SK-N-SH (cell line): ENCODE data around the gene MTMR12. TPM values are rescaled to one million over a fixed set of nuclear protein-coding genes. Genes with fewer than 3 reads are reported as not detected.

Source experiments
- CTCF ChIA-PET: fragments of 300-600, 350-600 bp; formaldehyde crosslinking; extraction: SDS; loops from one replicate; lab custom pipeline; 2021; lab: Yijun Ruan, JAX
- POLR2A ChIA-PET: fragments of 350-600 bp; sonication (Branson Sonifier 250); formaldehyde crosslinking; extraction: SDS; loops from one replicate; lab custom pipeline; 2020; ENCODE audit warnings: antibody characterized with exemption, inconsistent platforms; lab: Yijun Ruan, JAX
- DNase-seq: peaks from one replicate; pipeline ENCODE4 v3.0.0; 2012
- H2AFZ ChIP-seq: fragments of 200-600 bp; sonication (generic); 2 replicates; pipeline ENCODE4 v1.8.1; 2016; ENCODE audit warnings: antibody characterized with exemption, mild to moderate bottlenecking, low read depth
- H3F3A ChIP-seq: fragments of 200-600 bp; sonication (generic); replicated peaks from 2 replicates; pipeline ENCODE3; 2016; ENCODE audit warnings: antibody characterized with exemption, mild to moderate bottlenecking; ENCODE audit not compliant: insufficient read depth
- H3K27ac ChIP-seq, 2 experiments: fragments of 200-500 bp in 1 of 2; fragments of 200-600 bp in 1 of 2; sonication (Bioruptor generic) in 1 of 2; sonication (generic), shearing (Covaris generic) in 1 of 2; 2 replicates each; pipeline versions ENCODE4 v1.5.1 to v1.6.1; 2014 to 2016; ENCODE audit warnings: low read depth in 2 of 2, inconsistent platforms in 1 of 2, low read length in 1 of 2, mild to moderate bottlenecking in 1 of 2, mixed read lengths in 1 of 2
- H3K27me3 ChIP-seq: fragments of 200-600 bp; sonication (generic), shearing (Covaris generic); 2 replicates; pipeline ENCODE4 v1.6.1; 2016; ENCODE audit warnings: mixed run types; ENCODE audit not compliant: insufficient read depth
- H3K36me3 ChIP-seq, 2 experiments: fragments of 200-500 bp in 1 of 2; fragments of 200-600 bp in 1 of 2; sonication (Bioruptor generic) in 1 of 2; sonication (generic) in 1 of 2; replicated peaks in 1 of 2; 2 replicates each; pipeline versions ENCODE3 to v1.5.1; 2014 to 2016; ENCODE audit warnings: low read length in 1 of 2, mild to moderate bottlenecking in 1 of 2; ENCODE audit not compliant: insufficient read depth in 2 of 2, control insufficient read depth in 1 of 2
- H3K4me1 ChIP-seq, 2 experiments: fragments of 200-500 bp in 1 of 2; fragments of 200-600 bp in 1 of 2; sonication (Bioruptor generic) in 1 of 2; sonication (generic), shearing (Covaris generic) in 1 of 2; 2 replicates each; pipeline versions ENCODE4 v1.5.1 to v1.6.1; 2014 to 2016; ENCODE audit warnings: low read depth in 1 of 2, low read length in 1 of 2, mixed run types in 1 of 2; ENCODE audit not compliant: insufficient read depth in 2 of 2, control insufficient read depth in 1 of 2
- H3K4me2 ChIP-seq: fragments of 200-600 bp; sonication (generic), shearing (Covaris generic); 2 replicates; pipeline ENCODE4 v1.6.1; 2017; ENCODE audit warnings: mixed run types
- H3K4me3 ChIP-seq, 2 experiments: fragments of 200-500 bp in 1 of 2; fragments of 200-600 bp in 1 of 2; sonication (Bioruptor generic) in 1 of 2; sonication (generic), shearing (Covaris generic) in 1 of 2; 2 replicates each; pipeline versions ENCODE4 v1.5.1 to v1.8.1; 2014 to 2016; ENCODE audit warnings: low read depth in 2 of 2, inconsistent platforms in 1 of 2, low read length in 1 of 2, mild to moderate bottlenecking in 1 of 2, mixed read lengths in 1 of 2, moderate library complexity in 1 of 2
- H3K79me2 ChIP-seq: fragments of 200-600 bp; sonication (generic); 2 replicates; pipeline ENCODE4 v1.8.1; 2017; ENCODE audit warnings: mild to moderate bottlenecking; ENCODE audit not compliant: insufficient read depth
- H3K9ac ChIP-seq: fragments of 200-600 bp; sonication (generic); 2 replicates; pipeline ENCODE4 v1.6.1; 2017; ENCODE audit warnings: mixed run types
- H3K9me2 ChIP-seq: fragments of 200-600 bp; sonication (generic); 2 replicates; pipeline ENCODE4 v1.6.1; 2017; ENCODE audit warnings: mixed run types
- H3K9me3 ChIP-seq: fragments of 200-600 bp; sonication (generic); 2 replicates; pipeline ENCODE4 v1.6.1; 2017; ENCODE audit warnings: mixed run types, mild to moderate bottlenecking, moderate library complexity
- H4K20me1 ChIP-seq: fragments of 200-600 bp; sonication (generic); 2 replicates; pipeline ENCODE4 v1.6.1; 2017; ENCODE audit warnings: mild to moderate bottlenecking, mixed run types; ENCODE audit not compliant: insufficient read depth
- CTCF ChIP-seq: fragments of 200-600 bp; sonication (generic); IDR thresholded peaks from 2 replicates; pipeline ENCODE4 v1.6.1; 2017; ENCODE audit warnings: antibody characterized with exemption, mild to moderate bottlenecking, moderate library complexity
- ELF1 ChIP-seq: IDR thresholded peaks from 2 replicates; pipeline ENCODE4 v1.4.0; 2012
- FOXJ3 ChIP-seq: sonication (generic); formaldehyde crosslinking; IDR thresholded peaks from 2 replicates; pipeline ENCODE4 v1.5.1; 2020; ENCODE audit warnings: mild to moderate bottlenecking, missing genetic modification reagents
- FOXM1 ChIP-seq: IDR thresholded peaks from 2 replicates; pipeline ENCODE4 v1.4.0; 2012; ENCODE audit warnings: low read depth, mild to moderate bottlenecking
- GABPA ChIP-seq: IDR thresholded peaks from 2 replicates; pipeline ENCODE4 v1.4.0; 2012; ENCODE audit warnings: low read depth, mild to moderate bottlenecking
- GATA2 ChIP-seq: sonication (generic); formaldehyde crosslinking; IDR thresholded peaks from 2 replicates; pipeline ENCODE4 v1.5.0; 2020; ENCODE audit warnings: mild to moderate bottlenecking, missing genetic modification reagents
- IRF3 ChIP-seq: fragments of 150-350 bp; IDR thresholded peaks from 2 replicates; pipeline ENCODE4 v1.6.1; 2016; ENCODE audit warnings: mild to moderate bottlenecking, low read depth, low read length
- MEF2A ChIP-seq: IDR thresholded peaks from 2 replicates; pipeline ENCODE4 v1.4.0; 2012; ENCODE audit warnings: low read depth, borderline replicate concordance
- MXI1 ChIP-seq: IDR thresholded peaks from 2 replicates; pipeline ENCODE4 v1.6.1; 2012; ENCODE audit warnings: mild to moderate bottlenecking, low read depth, low read length, improper control_type of control experiment
- NFIC ChIP-seq: IDR thresholded peaks from 2 replicates; pipeline ENCODE4 v1.4.0; 2012; ENCODE audit warnings: borderline replicate concordance
- SIN3A ChIP-seq: IDR thresholded peaks from 2 replicates; pipeline ENCODE4 v1.6.1; 2012; ENCODE audit warnings: low read depth, mild to moderate bottlenecking, low read length, moderate library complexity, borderline replicate concordance
- USF1 ChIP-seq: IDR thresholded peaks from 2 replicates; pipeline ENCODE4 v1.4.0; 2012; ENCODE audit warnings: low read depth, borderline replicate concordance
- WGBS: methylation state at CpG from one replicate; pipeline ENCODE4 v1.1.6; 2017; ENCODE audit warnings: low lambda C conversion rate; 5-methylcytosine and 5-hydroxymethylcytosine counted together
- polyA plus RNA-seq, 3 experiments: library from polyadenylated mRNA; depleted of rRNA; stranded (reverse); fragments of >200 nt; gene quantifications; 2 replicates each; pipeline ENCODE4 v1.2.3, GENCODE V29; 2012

Gene MTMR12
- polyA plus RNA-seq, 1 of the 3 experiments (the other 2 are of a cell fraction) = 10.9 TPM

GRCh38 chr5:32283539-32284377, 29.0 kb downstream of the MTMR12 start:
- WGBS = 97% methylated on average over 9 of the region's 9 CpGs
- Histone ChIP-seq H3K4me2 (no peak overlapping the region), H3K27me3 (no peaks in the 10 kb centered on the region), H3K79me2 (peaks cover 27% of the 10 kb centered on the region), H2AFZ (no peak overlapping the region), H3K4me3 (no peak overlapping the region), H3K9me3 (no peaks in the 10 kb centered on the region), H4K20me1 (no peaks in the 10 kb centered on the region), H3K4me1 (no peaks in the 10 kb centered on the region; a peak in 1 of 4 replicates), H3F3A (no peaks in the 10 kb centered on the region), H3K36me3 (no peaks in the 10 kb centered on the region), H3K9me2 (no peaks in the 10 kb centered on the region), H3K27ac (no peak overlapping the region), H3K9ac (no peak overlapping the region)
- no peak for DNase-seq
- TF ChIP-seq SIN3A (no peak), FOXM1 (no peak), FOXJ3 (CRISPR knock-in tag) (no peak), NFIC (no peak), GABPA (no peak)
- ChIA-PET CTCF (interaction anchor here (0.6 to 2.1 kb wide), 4 partner anchors 9 to 51 kb away, joined by 3 to 7 read pairs (median 3); partner anchors contain the start of gene MTMR12), POLR2A (no interaction called here)

GRCh38 chr5:32283061-32283460, 29.7 kb downstream of the MTMR12 start:
- no peak overlapping the region for H3K9ac ChIP-seq
- no peak overlapping the region for H3K27ac ChIP-seq
- DNase-seq = no peak
- no peaks in the 10 kb centered on the region for H3F3A ChIP-seq
- H3K79me2 ChIP-seq = peaks cover 27% of the 10 kb centered on the region
- H3K4me1 ChIP-seq = no peaks in the 10 kb centered on the region; a peak in 1 of 4 replicates
- POLR2A ChIA-PET = no interaction called here
- H3K9me3 ChIP-seq = no peaks in the 10 kb centered on the region
- 91% methylated on average over 1 of the region's 1 CpG for WGBS
- H3K4me2 ChIP-seq = no peak overlapping the region
- no peak overlapping the region for H2AFZ ChIP-seq
- H3K4me3 ChIP-seq = no peak overlapping the region
- H3K9me2 ChIP-seq = no peaks in the 10 kb centered on the region
- CTCF ChIA-PET = interaction anchor here (2.1 kb wide), 1 partner anchor 50 kb away, joined by 7 read pairs; no protein-coding TSS in a partner anchor
- no peaks in the 10 kb centered on the region for H3K36me3 ChIP-seq
- no peaks in the 10 kb centered on the region for H3K27me3 ChIP-seq
- no peak for TF ChIP-seq GATA2 (CRISPR knock-in tag)
- TF ChIP-seq ELF1 = no peak
- TF ChIP-seq CTCF = no peak
- H4K20me1 ChIP-seq = no peaks in the 10 kb centered on the region

- Histone ChIP-seq H3K4me2 (no peak overlapping the region), H3K4me1 (no peaks in the 10 kb centered on the region), H3F3A (no peaks in the 10 kb centered on the region), H3K79me2 (peaks cover 27% of the 10 kb centered on the region), H3K4me3 (no peak overlapping the region), H3K9me3 (no peaks in the 10 kb centered on the region), H2AFZ (no peak overlapping the region), H3K27me3 (no peaks in the 10 kb centered on the region), H3K9me2 (no peaks in the 10 kb centered on the region), H3K27ac (no peak overlapping the region), H3K9ac (no peak overlapping the region), H4K20me1 (no peaks in the 10 kb centered on the region), H3K36me3 (no peaks in the 10 kb centered on the region)
- WGBS = 94% methylated on average over 6 of the region's 6 CpGs
- no peak for DNase-seq
- ChIA-PET POLR2A (no interaction called here), CTCF (no interaction called here)
- TF ChIP-seq MXI1 = no peak
- no peak for TF ChIP-seq IRF3
- TF ChIP-seq MEF2A = no peak
- TF ChIP-seq USF1 = no peak
Observed at GRCh38 chr5:32282633-32283032, 30.1 kb downstream of the MTMR12 start.
